ENCODE measurements around the gene RBL2.
"Not testable (repeated sequence)": the region's sequence is repeated elsewhere in the genome, so short reads cannot be mapped to it uniquely, and the experiment has no call there.

RBL2 gene

GRCh38 chr16:53434377-53435065, at the start of gene RBL2:
TSS of gene RBL2 (plus strand) at chr16:53434471. CDS start at chr16:53434557, 86 bp downstream.
- in situ Hi-C loops (cut with HindIII; ENCODE audit: low sequenced_read_pairs) = no loop called here
- peak; percentile 85 for DNase-seq (ENCODE audit: low read depth, low spot score)
- no peak for TF ChIP-seq CTCF (IDR thresholded peaks at IDR 0.05; ENCODE audit: low read depth, low read length)
- H3K4me3 ChIP-seq (ENCODE audit: low read depth, low read length) = peak within 1 kb of the TSS; percentile 88

GRCh38 chr16:53384610-53385009, 49.7 kb upstream of the RBL2 start:
- DNase-seq (ENCODE audit: low read depth, low spot score); H3K4me3 ChIP-seq (ENCODE audit: low read depth, low read length); in situ Hi-C loops (cut with HindIII; ENCODE audit: low sequenced_read_pairs): not testable (repeated sequence)

GRCh38 chr16:53404959-53405358, 29.3 kb upstream of the RBL2 start:
- no peak overlapping the region for H3K4me3 ChIP-seq (ENCODE audit: low read depth, low read length)
- DNase-seq (ENCODE audit: low read depth, low spot score) = no peak
- in situ Hi-C loops (cut with HindIII; ENCODE audit: low sequenced_read_pairs) = no loop called here
- no peak for TF ChIP-seq CTCF (IDR thresholded peaks at IDR 0.05; ENCODE audit: low read depth, low read length)

- no peak for TF ChIP-seq CTCF (IDR thresholded peaks at IDR 0.05; ENCODE audit: low read depth, low read length)
- no peak for DNase-seq (ENCODE audit: low read depth, low spot score)
- no peak overlapping the region for H3K4me3 ChIP-seq (ENCODE audit: low read depth, low read length)
- in situ Hi-C loops (cut with HindIII; ENCODE audit: low sequenced_read_pairs) = no loop called here
Observed at GRCh38 chr16:53412549-53412948, 21.7 kb upstream of the RBL2 start.

GRCh38 chr16:53413864-53414263, 20.4 kb upstream of the RBL2 start:
- H3K4me3 ChIP-seq (ENCODE audit: low read depth, low read length) = no peak overlapping the region
- DNase-seq (ENCODE audit: low read depth, low spot score) = no peak
- TF ChIP-seq CTCF (IDR thresholded peaks at IDR 0.05; ENCODE audit: low read depth, low read length) = no peak
- in situ Hi-C loops (cut with HindIII; ENCODE audit: low sequenced_read_pairs) = no loop called here

- in situ Hi-C loops (cut with HindIII; ENCODE audit: low sequenced_read_pairs) = no loop called here
- DNase-seq (ENCODE audit: low read depth, low spot score) = no peak
- no peak overlapping the region for H3K4me3 ChIP-seq (ENCODE audit: low read depth, low read length)
- TF ChIP-seq CTCF (IDR thresholded peaks at IDR 0.05; ENCODE audit: low read depth, low read length) = no peak
Observed at GRCh38 chr16:53414381-53414780, 19.9 kb upstream of the RBL2 start.

GRCh38 chr16:53415504-53415903, 18.8 kb upstream of the RBL2 start:
- H3K4me3 ChIP-seq (ENCODE audit: low read depth, low read length) = no peak overlapping the region
- no peak for TF ChIP-seq CTCF (IDR thresholded peaks at IDR 0.05; ENCODE audit: low read depth, low read length)
- no peak for DNase-seq (ENCODE audit: low read depth, low spot score)
- in situ Hi-C loops (cut with HindIII; ENCODE audit: low sequenced_read_pairs) = no loop called here
